ENCODE measurements around the gene RYR2.

DNA sequence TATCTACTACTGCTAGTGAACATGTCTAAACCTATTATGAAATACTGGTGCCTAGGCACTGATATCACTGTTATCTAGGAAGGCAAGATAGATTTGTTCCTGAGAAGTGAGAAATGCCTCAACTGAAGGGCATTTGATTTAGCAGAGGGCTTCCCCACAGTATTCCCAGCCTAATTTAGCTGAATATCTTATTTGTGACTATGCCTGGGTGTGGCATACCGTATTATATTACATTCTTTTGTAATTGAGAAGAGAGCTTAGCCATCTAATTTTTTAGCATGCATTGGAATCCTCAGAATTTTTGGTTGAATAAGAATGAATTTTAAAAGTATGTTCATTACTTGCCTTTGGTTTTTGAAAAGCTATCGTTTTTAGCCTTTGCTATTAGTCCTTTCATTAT, 749.6 kb downstream of the RYR2 start:
- TF ChIP-seq, protein P1, sequence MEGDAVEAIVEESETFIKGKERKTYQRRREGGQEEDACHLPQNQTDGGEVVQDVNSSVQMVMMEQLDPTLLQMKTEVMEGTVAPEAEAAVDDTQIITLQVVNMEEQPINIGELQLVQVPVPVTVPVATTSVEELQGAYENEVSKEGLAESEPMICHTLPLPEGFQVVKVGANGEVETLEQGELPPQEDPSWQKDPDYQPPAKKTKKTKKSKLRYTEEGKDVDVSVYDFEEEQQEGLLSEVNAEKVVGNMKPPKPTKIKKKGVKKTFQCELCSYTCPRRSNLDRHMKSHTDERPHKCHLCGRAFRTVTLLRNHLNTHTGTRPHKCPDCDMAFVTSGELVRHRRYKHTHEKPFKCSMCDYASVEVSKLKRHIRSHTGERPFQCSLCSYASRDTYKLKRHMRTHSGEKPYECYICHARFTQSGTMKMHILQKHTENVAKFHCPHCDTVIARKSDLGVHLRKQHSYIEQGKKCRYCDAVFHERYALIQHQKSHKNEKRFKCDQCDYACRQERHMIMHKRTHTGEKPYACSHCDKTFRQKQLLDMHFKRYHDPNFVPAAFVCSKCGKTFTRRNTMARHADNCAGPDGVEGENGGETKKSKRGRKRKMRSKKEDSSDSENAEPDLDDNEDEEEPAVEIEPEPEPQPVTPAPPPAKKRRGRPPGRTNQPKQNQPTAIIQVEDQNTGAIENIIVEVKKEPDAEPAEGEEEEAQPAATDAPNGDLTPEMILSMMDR (IDR thresholded peaks at IDR 0.05), result no peak
- TF ChIP-seq POLR2A (IDR thresholded peaks at IDR 0.05) (no peak), POLR2AphosphoS5 (IDR thresholded peaks at IDR 0.05) (no peak)

Measured in breast epithelium (tissue), 3 donors.